ENCODE data around the gene P4HB.

- TF ChIP-seq EZH2 (IDR thresholded peaks at IDR 0.05; ENCODE audit: insufficient read depth, poor library complexity, severe bottlenecking): no peak
- TF ChIP-seq EZH2phosphoT487 (IDR thresholded peaks at IDR 0.05; ENCODE audit: insufficient read depth, low read depth): no peak
Measured at GRCh38 chr17:81831563-81831956, 28.8 kb downstream of the P4HB start.

Measured in GM23248 (cell line).